ENCODE results near the gene ABTB2.

The ABTB2 gene

DNA sequence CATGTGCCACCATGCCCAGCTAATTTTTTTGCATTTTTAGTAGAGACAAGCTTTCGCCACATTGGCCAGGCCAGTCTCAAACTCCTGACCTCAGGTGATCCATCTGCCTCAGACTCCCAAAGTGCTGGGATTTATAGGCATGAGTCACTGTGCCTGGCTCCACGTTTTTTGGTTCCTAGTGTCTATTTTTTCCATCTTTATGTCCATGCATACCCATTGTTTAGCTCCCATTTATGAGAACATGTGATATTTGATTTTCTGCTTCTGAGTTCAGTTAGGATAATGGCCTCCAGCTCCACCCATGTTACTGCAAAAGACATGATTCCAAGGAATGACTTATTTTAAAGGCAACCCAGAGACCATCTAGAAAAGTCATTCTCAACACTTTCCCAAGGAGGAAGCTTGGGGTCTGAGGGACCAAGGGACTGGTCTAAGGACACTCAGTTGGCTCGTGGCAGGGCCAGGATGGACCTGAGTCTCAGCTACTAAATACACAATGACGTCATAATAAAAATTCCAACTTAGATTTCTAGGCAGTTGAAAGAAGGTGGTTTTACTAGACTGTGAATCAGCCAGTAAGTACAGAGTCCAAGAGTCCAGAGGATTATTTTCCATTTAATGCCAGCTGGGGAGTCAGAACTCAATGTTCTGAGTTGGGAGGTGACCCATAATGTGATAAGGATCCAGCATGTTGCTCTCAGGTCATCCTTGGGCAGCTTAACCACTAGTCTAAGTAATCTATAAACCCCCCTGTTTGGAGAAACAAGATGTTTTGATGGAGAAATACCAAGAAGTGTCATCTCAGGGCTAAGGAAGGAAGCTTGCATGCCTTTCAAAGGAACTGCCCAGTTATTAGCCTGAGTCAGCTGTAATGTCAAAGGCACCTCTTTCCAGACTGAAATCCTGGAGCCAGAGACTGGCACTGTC is 39.4 kb downstream of the ABTB2 start:
- in situ Hi-C loops (cut with MboI; ENCODE audit: low sequenced_read_pairs): no loop called here

DNA sequence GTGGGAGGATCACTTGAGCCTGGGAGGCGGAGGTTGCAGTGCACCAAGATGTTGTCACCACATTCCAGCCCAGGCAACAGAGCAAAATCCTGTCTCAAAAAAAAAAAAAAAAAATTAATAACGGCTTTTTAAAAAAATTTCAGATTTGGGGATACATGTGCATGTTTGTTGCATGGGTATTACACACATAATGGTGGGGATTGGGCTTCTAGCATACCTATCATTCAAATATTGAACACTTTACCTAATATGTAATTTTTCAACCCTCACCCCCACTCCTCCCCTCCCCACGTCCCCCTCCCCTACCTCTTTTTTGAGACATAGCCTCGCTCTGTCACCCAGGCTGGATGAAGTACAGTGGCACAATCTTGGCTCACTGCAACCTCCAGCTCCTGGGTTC is 40.1 kb downstream of the ABTB2 start:
- in situ Hi-C loops (cut with MboI; ENCODE audit: low sequenced_read_pairs): no loop called here

DNA sequence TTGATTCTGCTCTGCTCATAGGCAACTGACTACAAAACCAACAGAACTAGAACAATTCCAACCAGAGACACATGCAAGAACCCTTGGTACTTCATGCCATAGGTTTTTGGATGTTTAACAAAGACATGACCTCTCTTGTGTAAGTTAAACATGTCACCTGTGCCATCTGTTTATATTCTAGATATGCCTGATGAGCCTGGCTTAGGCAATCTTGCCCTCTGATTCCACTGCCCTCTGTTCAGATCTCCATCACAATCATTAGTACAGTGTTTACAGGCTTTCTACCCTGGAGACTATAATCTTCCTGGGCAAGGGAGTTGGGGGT is 40.8 kb downstream of the ABTB2 start:
- in situ Hi-C loops (cut with MboI; ENCODE audit: low sequenced_read_pairs): no loop called here

DNA sequence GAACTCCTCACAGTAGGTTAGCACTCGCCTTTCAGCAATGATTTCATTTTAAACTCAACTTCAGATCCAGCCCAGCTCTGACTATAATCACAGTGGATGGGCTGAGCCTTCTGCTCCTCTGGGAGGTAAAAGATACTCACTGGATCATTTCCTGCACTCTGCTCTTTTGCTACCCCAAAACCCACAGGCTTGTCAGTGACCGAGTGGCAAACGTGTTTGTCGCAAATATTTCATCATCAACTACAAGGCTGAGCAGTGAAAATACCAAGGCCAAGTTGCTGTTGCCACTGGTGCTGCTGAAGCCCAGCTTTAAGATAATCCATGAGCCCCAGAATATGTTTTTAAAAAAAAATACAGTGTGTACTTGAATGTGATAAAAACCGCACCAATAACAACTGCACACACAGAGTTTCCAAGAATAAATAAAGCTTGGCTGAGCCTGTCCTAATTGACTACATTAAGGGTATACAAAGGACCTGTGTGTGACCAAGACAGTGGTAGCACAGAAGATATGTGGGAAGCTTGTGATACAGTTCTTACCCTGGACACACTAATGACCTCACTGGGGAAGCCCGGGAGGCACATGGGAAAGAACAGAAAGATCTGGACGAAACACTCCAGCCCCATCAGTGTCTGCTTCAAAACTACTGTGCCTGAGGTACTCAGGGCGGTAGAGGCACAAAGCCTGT is 41.3 kb downstream of the ABTB2 start:
- in situ Hi-C loops (cut with MboI; ENCODE audit: low sequenced_read_pairs): no loop called here

DNA sequence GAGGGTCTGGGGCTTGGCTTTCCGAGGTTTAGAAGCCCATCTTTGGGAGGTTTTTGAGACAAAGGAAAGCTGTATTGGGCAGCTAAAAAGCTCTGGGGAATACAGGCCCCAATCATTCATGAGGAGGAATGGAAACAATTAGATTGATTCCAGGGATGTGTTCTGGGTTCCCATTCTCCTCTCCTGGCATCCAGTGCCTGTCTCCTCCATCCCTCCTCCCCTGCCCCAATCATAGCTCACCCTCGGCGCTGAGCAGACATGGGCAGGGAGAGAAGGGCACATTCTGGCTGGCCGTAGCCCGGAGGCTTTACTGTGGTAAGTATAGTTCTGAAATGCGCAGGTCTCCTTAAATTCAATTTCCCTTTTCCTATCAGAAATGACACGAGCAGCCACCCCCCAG is 42.4 kb downstream of the ABTB2 start:
- in situ Hi-C loops (cut with MboI; ENCODE audit: low sequenced_read_pairs): no loop called here

DNA sequence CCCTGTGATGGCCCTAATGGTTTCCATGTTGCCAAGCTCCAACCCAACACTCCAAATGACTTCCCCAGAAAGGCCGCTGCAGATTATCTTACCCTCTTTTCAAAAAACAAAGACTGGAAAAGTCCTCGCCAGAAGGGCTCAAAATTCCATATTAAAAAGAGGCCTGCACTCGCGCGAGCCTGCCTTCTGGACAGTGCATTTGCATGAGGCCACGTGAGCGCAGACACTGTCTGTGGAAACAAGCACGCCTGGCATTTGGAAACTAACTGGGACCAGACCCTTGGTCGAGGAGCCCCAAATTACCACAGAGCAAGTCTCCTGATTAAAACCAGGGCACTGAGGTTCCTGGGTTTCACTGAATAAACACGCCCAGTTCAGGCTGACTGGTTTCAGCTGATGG is 42.9 kb downstream of the ABTB2 start:
- in situ Hi-C loops (cut with MboI; ENCODE audit: low sequenced_read_pairs): no loop called here

DNA sequence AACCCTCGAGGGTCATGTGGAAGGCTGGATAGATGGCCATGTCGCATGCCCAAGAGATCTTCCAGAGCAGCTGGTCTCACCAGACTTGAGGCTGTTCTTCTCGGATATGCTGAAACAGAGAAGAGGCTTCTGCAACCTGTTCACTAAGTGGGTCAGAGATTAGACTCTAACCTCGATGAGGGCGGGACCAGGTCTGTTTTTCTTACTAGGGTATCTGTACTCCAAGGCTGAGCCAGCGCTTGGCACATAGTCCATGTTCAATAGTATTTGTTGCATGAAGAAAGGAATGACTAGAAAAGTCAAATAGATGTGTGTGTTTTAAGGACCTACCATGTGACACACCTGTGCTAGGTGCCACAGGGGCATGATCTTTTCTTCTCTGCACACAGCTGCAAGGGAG is 43.6 kb downstream of the ABTB2 start:
- in situ Hi-C loops (cut with MboI; ENCODE audit: low sequenced_read_pairs): no loop called here

DNA sequence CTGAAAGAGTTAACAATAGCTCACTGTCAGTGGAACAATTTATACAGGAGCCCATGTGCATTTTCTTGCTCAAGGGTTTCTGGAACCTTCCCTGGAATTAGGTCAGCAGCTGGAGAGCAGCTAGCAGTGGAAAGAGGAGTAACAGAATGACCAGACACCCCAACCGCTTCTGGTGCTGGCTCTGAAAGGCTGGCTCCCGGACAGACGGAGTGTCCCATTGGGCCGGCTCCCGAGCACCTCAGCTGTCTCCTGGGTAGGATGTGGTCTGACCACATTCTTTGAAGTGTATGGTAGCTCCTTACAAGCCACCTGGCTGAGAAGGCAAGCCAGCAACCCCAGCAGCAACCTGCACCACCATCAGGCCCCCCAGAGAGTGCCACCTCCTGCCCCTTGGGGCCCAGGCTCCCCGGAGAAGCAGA is 44.7 kb downstream of the ABTB2 start:
- in situ Hi-C loops (cut with MboI; ENCODE audit: low sequenced_read_pairs): no loop called here

DNA sequence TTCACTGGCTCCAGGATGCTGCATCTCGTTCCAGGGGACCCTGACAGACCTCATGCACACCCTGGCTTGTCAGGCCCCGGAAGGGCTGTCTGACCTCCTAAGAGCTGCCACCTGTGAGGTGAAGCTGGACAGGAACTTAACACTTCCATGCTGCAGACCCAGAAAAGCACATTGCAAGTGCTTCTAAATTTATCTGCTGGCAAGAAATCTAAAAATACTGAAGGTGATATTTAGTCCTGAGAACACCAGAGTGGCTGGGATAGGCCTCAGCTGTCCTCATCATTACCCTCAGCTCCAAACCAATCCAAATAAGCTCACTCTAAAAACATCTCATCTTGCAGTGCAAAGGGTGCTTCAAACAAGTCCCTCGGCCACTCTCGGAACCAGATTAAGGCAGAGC is 46.7 kb downstream of the ABTB2 start:
- in situ Hi-C loops (cut with MboI; ENCODE audit: low sequenced_read_pairs): no loop called here

DNA sequence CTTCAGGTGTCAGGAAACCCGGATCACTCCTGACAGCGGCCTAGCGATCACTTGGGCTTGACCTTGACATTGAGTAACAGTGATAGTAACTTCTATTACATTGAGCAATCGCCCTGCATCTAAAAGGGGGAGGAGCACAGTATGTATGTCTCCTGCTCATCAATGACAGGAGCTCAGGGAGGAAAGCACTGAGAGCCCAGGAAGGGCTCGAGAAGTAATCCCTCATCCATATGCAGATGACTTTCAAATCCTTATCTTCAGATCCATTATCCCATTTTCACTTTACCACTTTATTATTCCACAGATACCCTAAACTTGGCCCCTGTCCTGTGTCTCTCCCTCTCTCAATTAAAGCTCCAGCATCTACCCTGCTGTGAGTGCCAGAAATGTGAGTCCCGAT is 47.8 kb downstream of the ABTB2 start:
- in situ Hi-C loops (cut with MboI; ENCODE audit: low sequenced_read_pairs): no loop called here

DNA sequence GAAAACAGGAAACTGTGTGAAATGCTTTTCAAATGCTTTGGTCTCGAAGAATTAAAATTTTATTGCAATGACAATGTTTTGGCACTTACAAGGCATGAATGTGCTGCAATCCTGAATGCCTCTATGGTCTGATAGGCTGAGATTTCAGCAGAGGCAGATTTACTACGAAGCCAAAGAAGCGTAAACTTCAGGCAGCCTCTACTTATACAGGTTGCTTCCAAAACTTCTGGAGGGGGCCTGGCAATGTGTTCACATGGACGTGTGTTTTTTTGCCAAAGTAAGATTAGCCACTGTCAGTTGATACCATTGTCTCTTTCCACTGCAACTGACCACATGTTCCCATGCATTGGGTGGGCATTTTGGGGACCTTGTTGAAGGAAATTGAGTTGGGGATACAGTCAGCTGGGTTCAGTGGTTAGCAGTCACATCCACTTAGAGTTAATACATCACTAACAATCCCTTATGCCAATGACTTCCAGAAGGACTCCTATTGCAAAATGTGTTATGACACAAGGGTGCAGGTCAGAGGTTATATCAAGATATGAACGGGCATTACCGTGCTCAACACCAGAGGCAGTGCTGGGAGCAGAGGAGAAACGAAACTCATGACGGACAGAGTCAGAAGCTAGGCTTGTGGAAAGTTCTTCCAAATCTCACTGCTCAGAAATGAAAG is 48.8 kb downstream of the ABTB2 start:
- in situ Hi-C loops (cut with MboI; ENCODE audit: low sequenced_read_pairs): no loop called here

DNA sequence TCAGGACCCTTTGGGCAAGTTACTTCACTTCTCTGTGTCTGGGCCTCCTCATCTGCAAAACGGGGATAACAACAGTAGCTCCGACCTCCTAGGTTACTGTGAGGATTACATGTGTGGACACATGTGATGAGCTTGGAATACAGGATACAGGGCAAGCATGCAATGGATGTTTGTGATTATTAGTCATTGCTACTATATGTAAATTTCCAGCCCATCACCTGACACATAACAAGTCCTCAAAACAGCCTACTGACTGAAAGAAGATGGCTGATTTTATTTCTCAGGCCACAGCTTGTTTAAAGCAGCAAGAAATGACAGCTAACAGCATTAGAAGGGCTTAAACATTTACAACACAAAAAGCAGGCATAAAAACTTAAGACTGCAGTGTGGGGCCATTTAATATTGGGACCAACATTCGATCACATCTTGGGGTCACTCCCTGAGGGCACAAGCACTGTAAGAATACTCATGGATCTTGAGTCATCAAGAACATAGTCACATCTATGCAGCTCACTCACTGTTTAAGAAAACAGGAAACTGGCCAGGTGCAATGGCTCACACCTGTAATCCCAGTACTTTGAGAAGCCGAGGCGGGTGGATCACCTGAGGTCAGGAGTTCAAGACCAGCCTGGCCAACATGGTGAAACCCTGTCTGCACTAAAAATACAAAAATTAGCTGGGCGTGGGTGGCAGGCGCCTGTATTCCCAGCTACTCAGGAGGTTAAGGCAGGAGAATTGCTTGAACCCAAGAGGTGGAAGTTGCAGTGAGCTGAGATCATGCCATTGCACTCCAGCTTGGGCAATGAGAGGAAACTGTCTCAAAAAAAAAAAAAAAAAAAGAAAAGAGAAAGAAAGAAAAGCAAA is 49.5 kb downstream of the ABTB2 start:
- in situ Hi-C loops (cut with MboI; ENCODE audit: low sequenced_read_pairs): no loop called here

DNA sequence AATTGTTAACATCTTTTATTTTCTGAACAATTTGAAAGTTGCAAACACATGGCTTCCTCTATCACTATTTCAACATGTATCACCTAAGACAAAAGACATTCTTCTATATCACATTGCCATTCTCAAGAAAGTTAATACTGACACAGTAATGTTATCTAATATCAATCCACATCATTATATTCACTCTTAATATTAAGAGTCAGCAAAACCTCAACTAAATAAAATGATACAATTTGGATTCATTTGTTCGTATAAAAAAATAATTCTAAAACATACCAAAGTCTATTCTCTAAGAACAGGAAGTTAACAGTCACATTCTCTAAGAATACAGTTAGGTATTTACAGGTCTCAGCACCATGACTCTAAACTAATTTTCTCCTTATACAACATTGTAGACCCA is 52.0 kb downstream of the ABTB2 start:
- in situ Hi-C loops (cut with MboI; ENCODE audit: low sequenced_read_pairs): no loop called here

DNA sequence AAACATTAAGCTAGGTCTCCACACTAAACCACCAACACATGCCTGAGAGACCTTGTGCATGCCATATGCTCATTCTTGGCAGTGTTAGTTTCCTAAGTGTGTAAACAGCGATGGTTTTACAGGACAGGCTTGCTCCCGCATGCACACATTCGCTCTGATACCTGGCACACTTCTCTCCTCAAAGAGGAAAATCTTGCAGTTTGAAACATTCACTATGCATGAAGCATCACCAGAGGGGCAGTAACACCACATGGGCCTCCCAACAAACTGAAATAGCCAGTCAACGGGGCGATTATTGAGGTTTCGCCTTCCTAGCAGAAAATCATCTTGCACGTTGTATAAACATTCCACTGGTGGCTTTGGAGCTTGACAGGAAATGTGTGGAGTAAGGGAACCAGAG is 52.6 kb downstream of the ABTB2 start:
- in situ Hi-C loops (cut with MboI; ENCODE audit: low sequenced_read_pairs): no loop called here

DNA sequence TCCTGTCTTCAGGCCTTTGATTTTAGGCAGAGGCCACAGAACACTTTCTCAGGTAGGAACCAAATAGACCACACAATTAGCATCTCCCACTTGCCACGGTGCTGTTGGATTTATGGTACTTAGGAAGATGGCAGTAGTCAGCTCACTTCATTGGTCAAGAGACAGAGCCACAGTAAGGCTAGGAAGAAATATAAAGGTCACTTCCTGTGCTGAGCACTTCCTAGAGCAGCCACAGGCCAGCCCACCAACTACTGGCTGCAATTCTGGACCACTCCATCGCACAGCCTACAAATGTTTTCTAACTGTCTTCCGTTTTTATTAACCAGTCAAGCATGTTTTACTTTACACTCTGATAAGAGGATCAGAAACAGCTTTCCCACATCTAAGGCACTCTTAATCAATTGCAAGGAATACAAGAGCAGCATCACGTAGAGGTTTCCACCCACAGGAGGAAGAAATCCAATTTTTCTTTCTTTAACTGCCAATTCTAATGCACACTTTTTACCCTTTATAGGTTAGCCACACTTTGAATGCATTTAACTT is 54.7 kb downstream of the ABTB2 start:
- in situ Hi-C loops (cut with MboI; ENCODE audit: low sequenced_read_pairs): no loop called here

DNA sequence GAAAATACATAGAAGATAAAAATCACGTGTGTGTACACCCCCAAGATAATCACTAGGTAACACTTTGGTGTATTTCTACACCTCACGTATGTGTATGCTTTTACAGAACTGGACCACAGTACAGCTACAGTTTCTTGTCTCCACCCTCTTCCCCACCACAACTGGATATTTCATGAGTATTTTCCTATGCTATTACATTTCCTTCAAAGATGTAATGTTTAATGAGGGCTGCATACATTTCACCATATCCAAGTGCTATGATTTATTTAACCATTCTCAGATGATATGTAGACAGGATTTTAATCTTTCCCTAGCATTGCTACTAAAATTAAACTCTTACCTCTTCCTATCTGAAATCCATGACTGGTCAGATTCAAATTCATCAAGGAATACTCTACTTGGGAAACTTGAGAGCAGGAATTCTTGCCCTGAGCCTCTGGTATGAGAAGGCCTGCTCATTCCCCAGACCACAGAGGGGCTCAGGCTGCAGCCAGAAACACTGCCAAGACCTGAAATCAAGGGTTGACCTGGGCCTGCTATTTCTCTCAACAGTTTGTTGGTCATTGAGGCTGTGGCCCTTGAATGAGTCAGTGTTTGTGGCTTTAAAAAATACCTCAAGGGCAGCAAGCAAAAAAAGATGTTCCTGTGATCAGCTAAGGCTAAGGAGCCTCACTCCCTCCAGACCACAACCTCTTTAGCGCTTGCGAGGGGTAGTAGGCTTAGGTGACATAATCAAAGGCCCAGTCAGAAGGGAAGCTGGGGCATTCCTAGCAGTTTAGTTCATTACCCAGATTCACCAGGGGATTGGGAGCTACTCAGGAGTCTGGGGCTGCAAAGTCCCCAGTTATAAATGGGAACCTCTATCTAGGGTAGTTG is 55.5 kb downstream of the ABTB2 start:
- in situ Hi-C loops (cut with MboI; ENCODE audit: low sequenced_read_pairs): no loop called here

DNA sequence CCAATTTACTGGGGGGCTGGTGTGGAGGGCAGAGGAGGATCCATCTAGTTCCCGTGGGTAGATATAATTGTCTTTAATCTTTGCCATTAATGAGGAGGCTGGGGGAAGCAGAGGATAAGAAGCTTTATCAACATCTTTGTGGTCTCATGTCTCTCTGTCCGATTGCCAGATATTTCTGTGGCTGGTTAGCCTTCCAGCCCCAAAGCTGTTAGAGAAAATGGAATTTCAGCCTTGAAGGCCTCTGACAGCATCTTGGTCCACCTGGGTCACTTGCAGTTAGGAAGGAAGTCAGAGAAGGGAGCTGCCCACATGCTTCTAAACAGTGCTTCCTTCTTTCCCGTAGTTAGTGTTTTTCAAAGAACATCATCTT is 56.9 kb downstream of the ABTB2 start:
- in situ Hi-C loops (cut with MboI; ENCODE audit: low sequenced_read_pairs): no loop called here

DNA sequence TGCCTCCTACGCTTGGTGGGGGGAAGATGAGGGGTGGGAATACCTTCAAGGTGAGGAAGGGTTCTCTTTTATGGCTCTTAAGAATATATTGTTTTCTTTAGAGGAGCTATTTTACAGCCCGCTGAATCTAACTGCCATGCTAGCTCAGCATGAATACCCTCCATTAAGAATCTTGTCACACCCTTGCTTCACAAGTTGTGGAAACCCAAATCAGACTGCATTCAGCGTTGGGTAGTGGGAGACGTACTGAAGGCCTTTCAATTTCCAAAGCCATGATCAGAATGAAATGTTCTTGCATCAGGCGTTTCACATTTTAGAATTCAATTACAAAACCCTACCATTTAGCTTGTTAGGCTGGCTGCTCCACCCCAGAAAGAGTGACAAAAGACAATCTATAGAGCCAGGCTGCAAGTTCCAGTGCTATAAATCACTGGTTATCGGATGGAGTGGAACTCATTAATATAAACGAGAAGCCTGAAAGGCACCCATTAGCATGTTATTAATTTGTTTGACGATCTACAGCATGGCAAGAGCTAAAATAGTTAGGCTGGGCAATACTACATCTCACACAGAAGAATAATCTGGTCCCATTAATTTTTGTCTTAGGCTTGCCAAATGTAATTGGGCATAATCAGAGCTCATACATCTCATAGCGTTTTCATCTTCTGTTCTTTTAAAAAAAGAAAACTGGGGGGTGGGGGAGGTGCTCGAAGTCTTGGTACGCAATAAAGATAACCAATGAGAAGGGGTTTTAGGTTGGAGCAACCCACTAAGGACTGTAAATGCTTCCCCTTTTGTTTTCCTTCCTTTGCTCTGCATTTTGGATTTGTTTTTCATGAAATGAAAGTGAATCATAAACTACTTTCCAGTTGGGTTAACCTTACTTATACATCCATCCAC is 57.5 kb downstream of the ABTB2 start:
- in situ Hi-C loops (cut with MboI; ENCODE audit: low sequenced_read_pairs): no loop called here
